Measurements from ENCODE around the gene RASD1.

Gene RASD1

DNA sequence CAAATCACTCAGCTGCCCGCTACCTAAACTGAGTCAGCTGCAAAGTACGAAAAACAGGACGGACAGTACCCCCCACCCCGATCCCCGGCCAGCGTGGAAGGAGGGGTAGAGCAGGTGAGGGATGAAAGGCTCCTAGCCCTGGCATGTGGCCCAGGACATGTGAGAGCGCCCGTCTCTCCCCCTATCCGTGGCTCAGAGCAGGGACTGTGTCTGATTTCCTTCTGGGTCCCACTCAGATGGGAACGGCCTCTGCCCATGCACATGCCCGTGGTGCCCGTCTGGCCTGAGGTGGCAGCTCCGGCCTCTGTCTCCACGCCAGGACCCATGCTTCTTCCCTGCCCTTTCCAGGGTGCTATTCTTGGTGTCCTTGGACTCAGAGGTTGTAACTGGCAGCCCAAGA lies 30.2 kb upstream of the RASD1 start:
- no peak for FAIRE-seq

- no peak for FAIRE-seq
These were observed 29.8 kb upstream of the RASD1 start for GRCh38 chr17:17525956-17526355.

DNA sequence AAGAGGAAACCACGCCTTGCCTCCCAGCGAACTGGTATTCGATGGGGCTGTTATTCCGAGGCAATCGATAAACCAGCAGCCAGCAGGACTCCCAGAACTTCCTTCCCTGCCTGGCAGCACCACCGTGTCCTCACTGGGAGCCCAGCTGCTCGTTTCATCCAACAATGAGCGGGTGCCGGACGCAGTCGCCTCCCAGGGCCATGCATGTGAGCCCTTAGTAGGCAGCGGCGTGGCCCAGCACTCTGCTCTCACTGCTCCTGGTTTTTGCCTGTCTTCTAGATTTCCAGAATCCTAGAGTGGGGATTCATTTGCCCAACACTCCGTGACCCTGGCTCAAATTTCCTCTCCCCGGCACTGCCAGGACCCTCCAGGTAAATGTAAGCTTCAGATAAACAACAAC lies 29.1 kb upstream of the RASD1 start:
- no peak for FAIRE-seq

GRCh38 chr17:17523731-17524490 lies 27.7 kb upstream of the RASD1 start:
- FAIRE-seq, result no peak

- FAIRE-seq, result no peak
These were observed 27.0 kb upstream of the RASD1 start for GRCh38 chr17:17523001-17523730.

DNA sequence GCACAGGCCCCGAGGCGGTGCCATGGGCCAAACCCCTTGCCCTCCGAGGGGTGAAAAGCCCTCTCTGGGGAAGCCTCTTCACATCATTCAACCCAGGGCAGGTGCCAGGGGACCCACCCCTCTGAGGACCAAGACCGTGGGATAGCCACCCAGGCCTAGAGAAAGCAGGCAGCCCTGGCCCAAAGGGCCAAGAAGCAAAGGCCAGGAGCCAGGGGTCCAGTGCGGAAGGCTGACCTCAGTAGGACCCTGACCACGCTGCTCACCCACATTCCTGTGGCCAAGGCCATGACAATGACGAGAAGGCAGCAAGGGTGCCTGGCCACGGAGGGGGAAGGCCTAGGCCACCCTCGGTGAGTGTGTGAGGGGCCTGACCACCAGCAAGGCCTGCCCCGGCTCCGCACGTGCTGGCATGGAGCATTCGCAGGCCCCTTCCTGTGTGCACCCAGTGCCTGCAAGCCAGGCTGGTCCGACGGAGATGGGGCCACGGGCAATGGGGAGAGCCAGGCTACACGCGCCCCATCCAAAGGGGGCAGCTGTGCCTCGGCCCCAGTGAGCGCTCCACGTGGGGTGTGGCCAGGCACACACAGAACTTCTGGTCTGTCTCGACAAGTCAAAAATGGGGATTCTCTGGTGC lies 24.5 kb upstream of the RASD1 start:
- no peak for FAIRE-seq

- FAIRE-seq, result no peak
These were observed 23.7 kb upstream of the RASD1 start for GRCh38 chr17:17519886-17520285.

DNA sequence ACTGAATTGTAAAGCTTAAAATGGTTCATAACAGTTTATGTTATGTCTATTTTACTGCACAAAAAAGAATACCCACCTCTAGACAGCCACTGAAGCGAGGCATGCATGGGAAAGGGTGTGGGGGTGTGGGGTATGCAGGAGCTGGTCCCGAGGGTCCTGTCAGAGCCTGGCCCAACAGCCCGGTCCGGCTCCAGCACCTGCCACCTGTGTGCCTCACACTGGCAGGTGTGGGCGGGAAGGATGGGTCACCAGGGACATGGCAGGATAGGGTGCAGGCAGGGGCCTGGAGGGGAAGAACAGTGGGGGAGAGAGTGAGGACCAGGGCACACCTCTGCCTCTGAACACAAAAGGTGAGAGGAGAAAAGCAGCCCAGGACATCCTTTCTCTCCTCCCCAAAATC lies 22.8 kb upstream of the RASD1 start:
- FAIRE-seq, result no peak

DNA sequence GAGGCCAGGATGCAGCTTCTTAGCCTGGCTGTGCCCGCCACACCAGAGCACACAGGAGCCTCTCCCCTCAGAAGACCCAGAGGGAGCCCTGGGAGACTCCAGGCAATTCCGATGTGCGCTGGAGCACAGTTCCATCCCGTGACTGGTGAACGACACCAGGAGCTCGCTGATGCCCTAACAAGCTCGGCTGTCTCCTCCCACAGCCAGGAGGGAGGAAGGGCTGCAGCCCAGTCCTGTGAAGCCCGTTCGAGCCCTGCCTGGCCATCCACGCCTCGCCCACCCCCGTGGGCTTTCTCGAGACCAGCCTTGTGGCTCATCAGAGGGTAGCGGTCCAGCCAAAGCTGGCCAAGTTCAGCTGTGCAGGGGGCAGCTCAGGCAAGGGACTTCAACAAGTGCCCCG lies 21.8 kb upstream of the RASD1 start:
- FAIRE-seq, result no peak

GRCh38 chr17:17516941-17517720 lies 20.9 kb upstream of the RASD1 start:
- FAIRE-seq, result no peak

DNA sequence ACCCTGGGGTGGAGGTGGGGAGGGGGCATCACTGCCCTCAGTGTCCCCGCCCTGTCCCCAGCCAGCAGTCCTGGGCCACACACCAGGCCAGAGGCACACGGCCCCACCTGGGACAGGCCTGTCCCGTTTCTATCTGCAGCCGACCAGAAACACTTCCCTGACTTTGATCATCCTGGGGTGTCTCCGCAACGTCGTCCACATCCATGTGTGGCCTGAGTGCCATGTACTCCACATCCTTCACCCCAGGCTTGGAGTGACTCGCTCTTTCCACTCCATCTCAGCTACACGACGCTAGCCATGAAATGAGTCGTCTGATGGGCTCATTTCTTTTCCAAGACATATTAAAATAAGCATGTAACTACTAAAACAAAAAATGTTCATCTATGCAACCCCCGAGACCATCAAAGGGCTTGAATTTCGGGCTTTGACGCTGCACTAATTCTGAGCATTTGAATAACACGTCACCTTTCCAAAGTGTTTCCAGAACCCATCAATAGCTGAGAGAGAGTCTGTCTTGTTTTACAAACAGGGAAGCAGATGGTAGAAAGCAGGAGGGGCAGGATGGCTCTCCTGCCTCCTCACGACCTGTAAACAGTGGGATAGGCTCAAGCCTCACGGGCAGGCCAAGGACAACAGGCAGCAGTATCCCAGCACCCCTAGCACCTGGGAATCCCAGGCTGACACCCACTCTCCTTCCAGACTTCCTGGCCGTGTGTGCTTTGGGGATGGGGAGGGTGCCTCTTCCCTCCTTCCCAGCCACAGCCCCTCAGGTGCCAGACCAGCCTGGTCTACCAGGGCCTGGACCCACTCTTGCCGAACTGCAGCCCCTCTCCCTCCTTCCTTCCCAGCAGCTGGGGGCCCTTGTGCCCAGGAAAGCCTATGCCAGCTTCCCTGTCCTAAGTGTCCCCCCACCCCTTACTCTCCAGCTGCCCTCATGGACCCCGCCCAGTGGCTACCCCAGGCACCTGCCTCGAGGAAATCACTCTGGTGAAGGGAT lies 20.0 kb upstream of the RASD1 start:
- no peak for FAIRE-seq

DNA sequence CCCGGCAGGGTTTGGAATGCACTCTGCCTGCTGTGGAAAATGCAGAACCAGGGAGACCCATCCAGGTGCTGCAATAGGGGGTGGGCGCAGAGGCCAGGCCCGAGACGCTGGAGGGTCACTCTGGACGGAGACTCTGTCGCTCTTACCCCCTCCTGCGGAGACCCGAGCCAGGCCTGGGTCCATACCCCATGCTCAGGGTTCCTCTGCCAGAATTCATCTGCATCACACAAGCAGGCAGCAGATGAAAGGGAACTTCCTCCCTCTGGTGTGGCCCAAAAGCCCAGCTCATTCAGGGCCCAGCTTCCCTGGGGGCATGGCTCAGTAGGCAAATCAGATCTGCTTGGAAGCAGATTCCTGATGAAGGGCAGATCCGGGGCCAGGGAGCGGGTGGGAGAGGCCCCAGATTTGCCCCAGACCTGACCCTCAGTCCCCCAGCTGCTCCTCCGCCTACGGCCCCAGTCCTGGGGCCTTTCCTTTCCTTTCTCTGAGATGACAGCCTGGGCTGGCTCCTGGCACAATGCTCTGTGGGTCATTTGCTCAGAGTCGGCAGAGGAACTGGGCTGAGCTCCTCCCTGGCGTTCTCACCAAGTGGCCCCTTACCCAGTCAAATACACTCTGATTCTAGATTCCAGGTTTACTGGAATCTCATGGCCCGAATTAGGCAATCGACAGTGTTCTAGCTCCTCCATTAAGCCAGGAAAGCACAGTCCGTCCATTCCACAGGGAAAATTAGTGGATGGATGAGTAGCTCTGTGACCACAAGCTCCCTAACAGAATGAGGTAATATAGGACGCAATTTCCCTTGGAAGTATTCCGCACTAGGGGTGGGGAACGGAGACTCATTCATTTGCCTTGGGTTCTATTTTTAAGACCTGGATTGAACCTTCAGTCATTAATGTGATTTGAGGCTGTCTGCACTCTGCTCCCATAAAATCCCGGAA lies 19.1 kb upstream of the RASD1 start:
- FAIRE-seq, result no peak

- FAIRE-seq, result no peak
These were observed 18.3 kb upstream of the RASD1 start for GRCh38 chr17:17514361-17514992.

DNA sequence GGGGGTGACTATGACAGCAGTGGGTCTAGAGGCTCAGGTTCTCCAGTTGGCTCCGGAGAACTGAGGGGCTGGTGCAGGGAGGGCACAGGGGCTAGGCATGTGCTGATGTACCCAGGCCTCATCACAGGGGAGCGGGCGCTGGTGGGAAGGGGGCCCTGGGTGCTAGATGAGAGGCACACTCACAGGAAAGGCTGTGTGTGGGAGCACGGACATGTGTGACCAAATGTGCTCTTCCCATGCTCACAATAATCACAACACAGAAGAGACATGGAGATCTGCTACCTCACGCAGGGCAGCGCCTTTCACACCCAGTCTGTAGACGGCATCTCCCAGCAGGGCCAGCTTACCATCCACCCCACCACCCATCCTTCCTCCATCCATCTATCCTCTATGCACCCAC lies 17.4 kb upstream of the RASD1 start:
- FAIRE-seq, result no peak

DNA sequence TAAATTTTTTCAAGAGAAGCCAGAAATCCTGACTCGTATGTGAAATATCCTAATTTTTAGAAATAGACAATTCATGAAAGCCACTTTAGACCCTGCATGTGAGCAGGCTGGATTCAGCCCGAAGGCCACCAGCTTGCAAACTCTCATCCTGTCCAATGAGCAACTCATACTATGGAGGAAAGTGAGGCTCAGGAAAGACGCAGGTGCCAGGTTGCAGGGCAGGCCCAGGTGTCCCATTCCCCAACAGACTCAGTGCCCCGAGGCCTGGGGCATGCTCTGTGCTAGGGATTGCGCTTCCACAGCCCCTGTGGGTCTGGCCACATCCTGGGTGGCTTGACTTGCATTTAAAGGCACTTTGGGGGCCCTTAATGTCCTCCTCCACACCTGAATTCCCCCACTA lies 16.7 kb upstream of the RASD1 start:
- no peak for FAIRE-seq

DNA sequence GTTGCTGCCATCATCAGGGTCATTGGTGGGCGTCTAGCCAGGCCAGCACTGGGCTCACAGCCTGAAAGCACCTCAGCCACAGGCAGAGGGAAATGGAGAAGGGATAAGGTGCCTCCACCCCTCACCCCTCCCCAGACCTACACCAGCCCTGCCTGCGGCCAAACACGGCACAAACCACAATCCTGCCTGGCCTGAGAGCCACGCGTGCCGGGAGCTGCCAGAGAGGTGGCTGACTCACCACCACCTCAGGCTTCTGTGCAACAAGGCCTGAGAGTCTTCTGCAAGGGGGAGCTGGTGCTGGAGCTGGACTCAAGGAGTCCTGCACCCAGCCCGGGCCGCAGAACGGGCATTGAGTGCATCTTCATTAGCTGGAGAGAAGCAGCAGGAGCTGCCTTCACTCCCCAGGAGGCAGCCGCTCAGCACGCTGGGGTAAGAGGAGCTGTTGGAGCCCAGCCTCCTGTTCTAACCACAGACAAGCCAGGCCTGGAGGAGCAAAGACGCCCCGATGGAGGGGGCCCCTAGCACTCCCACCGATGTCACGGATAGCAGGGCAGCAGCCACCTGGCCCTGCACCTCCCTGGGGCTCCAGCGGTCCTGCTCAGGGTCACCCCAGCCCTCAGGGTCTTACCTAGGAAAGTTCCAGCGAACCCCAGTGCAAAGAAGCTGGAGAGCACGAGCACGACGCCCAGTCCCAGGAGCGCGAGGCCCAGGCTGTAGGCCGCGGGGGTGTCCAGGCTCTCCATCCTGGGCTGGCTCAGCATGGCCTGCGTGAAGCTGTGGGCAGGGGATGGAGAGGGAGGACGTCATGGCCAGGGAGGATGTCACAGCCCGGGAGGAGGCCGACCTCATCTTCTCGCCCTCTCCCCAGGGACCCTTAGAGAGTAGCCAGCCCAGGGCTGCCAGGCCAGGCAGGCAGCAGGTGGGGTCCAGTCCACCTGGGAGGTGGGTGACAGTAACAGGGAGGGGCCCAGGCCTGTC lies 16.0 kb upstream of the RASD1 start:
- FAIRE-seq, result no peak

DNA sequence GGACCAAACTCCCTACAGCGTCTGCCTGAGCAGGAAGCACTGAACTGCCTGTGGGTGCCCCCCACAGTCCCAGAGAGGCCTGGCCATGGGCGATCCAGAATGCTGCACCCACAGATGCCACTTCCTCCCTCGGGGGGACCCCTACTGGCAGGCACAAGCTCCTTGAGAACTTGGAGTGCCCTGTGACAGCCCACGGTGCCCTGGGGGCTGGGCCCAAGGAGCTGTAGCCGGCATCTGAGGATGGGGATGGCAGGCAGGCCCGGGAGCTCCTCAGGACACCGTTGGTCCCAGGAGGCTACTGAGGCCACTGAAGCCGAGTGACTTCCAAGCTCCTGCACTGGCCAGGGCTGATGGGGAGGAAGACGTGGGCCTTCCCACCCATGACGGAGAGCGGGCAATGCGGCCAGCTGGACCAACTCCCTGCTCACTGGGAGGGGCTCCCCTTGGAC lies 15.1 kb upstream of the RASD1 start:
- FAIRE-seq, result no peak

DNA sequence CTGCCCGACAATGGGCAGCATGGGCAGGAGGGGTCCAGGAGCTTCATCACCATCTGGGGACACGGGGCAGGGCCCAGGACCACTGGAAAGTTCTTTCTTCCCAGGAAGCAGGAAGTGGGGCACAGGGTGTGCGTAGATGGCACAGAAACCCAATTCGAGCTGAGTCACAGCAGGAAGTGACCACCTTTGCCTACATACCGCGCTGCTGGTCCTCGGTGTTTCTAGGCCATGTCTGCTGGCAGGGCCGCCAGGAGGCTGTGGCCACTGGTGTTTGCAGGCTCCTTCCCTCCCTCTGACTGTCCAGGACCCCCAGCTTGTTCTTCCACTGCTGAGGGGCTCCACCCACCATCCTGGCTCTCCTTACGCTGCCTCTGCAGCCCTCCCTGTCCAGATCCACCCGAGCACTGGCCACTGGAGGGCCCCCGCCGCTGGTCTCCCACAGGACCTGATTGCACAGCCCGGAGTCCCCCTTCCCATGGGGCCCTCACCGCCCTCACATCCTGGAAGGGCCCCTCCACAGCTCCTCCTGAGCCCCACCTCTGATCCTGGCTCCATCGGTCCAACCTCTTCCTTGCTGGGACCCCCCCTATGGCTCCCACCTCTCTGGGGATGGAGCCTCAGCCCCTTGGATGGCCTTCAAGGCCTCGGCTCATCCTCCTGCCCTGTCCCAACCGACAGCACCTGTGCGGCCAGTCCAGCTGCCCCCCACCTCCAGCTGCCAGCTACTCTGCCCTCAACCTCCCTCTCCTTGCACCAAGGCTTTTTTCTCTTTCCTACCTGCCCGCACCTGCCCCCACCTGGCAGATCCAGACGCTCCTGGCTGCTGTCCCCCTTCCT lies 14.5 kb upstream of the RASD1 start:
- no peak for FAIRE-seq

Measured in colon (tissue), 2 donors.